Measurements from ENCODE around the gene MECP2.
"Not testable (repeated sequence)": the region's sequence is repeated elsewhere in the genome, so short reads cannot be mapped to it uniquely, and the experiment has no call there.

Gene MECP2

DNA sequence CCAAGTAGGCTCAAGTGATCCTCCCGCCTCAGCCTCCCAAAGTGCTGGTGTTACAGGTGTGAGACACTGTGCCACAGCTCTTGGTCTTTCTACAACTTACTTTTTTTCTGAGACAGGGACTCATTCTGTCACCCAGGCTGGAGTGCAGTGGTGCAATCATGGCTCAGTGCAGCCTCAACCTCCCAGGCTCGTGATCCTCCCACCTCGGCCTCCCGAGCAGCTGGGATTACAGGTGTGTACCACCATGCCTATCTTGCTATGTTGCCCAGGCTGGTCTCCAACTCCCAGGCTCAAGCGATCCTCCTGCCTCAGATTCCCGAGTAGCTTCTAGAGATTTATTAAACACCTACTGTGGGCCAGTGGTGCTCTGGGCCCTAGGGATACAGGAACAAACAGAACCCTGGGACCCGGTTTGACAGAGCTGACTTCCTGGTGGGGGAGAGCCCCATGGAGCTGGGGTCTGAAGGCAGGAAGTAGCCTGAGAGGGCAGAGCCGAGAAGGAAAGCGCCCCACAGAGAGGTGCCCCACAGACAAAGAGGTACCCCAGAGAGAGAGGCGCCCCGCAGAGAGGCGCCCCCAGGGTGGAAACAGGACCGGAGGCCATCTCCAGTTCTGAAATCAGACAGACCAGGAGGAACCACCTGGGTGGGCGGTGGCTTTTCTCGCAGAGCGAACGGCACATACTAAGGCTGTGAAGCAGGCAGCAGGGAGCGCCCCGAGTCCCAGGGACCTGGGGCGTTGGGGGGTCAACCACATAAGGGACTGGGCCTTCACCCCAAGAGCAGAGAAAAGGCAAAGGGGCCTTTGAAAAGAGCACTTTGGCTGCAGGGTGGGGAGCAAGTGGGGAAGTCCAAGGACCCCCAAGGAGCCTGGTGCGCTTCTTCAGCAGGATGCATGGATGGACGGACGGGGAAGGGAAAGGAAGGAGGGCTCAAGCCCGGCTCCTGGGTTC lies 82.8 kb downstream of the MECP2 start:
- no peak for DNase-seq

DNA sequence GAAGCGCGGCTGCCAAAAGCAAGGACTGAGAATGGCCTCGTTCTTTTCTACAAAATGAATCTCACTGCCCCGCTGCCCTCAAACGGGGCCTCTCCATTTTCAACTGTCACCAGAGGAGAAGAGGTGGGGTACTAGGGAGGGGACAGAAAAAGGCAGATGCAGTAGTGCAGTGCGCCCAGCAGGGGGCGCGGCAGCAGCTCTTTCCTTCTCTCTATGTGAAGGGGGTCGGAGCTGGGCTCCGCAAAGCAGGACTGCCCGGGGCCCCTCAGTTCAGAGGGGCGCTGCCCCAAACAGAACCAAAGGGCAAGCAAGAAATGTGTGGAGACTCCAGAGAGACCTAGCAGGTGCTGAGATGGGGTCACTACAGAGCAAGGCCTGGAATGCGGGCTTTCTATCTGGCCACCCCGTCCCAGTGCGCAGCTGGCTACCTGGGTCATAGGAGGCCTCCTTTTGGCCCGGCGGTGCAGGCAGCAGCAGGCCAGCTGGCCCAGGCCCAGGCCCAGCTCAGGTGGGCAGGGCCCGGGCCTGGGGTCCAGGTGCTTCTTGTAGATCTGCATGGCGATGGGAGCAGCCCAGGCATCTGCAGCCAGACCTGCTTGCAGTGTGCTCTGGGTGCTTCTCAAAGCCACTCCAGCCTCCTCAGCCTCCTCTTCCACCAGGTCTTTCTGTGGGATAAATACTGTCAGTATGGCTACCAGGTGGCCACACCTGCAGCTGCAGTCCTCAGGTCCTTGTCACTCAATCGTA lies 83.7 kb downstream of the MECP2 start:
- DNase-seq = peak; percentile 75

- no peak for DNase-seq
Measured at GRCh38 chrX:154013001-154013421, 84.5 kb downstream of the MECP2 start.

DNA sequence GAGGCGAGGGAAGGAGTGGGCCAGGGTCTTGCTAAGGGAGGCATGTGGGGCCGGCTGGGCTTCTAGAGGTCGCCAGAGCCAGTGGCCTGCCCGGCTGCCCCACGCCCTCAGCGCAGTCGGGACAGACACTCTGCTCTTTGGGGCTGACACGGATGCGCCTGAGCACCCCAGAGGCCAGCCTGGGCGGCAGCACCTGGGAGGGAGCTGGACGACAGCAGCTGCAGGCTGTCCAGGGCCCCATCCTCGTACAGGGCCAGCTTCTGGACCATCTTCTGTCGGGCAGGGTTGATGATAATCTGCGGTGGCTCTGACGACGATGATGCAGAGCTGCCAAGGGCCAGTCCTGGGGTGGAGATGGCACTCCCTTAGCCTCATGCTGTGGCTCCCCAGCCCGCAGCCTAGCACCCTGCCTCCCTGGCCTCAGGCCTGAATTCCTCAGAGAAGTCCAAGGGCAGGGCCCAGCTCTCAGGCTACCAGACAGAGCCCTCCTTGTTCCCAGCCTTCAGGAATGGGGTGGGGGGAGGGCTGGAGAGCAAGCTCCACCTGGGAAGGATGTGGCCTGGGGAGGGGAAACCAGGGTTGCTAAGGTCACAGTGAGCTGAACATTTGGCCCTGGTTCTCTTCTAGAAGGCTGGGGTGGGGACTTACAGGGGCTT lies 85.1 kb downstream of the MECP2 start:
- DNase-seq = no peak

DNA sequence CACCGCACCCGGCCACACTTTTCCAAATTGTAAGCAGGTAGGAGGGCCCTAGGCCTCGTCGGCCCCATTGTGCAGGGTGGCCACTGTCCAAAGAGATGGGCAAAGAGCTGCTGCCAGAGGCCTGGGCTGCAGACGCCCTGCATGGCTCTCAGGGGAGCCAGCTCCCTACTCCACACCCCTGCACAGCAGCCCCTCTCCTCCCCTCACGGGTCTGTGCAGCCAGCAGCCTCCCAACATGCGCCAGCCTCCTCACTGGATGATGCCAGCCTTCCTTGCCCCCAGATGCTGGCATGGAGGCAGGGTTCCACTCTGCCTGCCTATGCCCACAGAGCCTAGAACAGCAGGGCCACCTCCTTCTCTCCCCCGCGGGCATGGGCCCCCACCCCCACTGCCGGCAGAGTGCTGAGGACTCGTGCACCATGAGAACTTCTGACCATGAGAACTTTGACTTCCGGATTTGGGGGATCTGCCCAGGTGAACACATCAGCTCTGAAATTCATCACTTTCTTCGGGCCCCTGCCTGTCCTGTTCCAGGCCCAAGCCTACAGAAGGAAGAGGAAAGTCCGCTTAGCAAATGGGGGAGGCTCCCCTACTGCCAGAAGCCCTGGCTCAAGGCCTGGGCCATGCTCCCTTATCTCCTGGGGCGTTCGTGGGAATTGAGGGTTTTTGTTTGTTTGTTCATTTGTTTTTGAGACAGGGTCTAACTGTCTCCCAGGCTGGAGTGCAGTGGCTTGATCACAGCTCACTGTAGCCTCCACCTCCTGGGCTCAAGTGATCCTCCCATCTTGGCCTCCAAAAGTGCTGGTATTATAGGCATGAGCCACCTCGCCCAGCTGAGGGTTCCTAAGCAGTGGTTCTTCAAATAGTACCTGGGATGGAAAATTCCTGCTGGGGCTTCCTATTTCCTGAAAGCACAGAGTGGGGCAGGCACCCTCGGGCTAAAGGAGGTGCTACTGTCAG lies 85.9 kb downstream of the MECP2 start:
- DNase-seq = no peak

DNA sequence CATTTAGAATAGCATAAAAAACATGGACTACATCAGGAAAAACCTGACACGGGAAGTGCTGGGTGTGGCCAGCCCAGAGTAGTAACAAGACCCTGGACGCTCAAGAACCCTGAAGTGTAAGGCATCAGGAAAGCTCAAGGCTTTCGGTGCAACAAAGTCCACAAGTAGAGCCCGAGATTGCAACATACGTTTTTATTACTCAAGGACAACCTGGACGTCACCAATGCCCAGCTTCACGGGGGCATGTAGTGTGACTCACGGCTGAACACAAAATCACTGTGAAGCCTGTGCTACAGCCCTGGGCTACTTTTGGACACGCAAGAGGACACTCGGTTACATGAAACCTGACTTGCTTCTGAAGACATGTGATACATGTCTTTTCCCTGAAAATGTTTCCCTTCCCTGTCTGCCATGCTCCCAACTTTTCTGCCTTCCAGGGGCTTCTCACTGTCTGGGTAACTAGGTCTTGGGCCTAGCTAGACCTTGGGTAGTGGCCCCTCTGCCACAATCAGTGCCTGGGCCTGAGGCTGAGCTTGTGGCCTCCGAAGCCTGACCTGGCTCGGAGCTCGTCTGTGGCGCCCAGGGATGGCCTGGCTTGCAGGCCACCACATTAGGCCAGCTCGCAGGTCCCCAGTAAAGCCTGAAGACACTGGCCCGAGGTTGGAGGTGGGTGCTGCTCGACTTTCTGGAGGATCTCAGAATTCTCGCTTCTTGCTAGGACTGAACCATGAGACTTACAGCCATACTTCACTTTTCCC lies 87.0 kb downstream of the MECP2 start:
- no peak for DNase-seq

DNA sequence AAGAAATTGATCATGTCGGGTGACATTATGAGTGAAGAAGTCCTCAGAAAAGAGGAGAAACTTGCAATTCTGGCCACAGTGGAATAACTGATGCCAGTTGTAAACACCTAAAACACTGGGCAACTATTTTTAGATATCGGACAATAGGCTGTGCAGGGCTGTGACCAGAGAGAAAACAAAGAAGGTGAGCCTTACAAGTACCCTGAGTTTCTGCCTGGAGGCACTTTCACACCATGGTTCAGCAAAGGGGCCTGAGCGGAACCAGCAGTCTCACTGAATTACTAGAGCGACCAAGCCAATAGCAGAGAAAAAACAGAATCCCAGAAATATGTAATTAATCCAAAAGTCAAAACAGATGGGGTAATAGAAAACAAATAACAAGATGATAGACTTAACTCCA lies 89.0 kb downstream of the MECP2 start:
- DNase-seq = no peak

DNA sequence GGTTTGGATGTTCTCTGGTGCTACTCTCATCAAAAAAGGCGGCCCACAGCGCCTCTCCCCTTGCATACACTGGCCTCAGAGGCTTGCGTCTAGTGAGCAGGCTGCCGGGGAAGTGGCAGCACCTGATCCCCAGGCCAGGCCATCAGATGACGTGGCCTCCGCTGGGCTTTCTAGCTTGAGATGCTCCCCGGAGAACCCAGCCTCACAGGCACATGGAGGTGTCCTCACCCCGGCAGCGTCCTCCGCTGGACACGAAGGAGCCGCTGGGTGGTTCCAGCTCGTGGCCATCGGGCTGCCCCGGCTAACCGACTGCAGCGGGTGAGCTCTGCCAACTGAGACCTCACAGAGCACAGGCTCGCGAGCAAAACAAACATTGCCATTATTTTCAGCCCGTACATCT lies 90.6 kb downstream of the MECP2 start:
- DNase-seq = no peak

DNA sequence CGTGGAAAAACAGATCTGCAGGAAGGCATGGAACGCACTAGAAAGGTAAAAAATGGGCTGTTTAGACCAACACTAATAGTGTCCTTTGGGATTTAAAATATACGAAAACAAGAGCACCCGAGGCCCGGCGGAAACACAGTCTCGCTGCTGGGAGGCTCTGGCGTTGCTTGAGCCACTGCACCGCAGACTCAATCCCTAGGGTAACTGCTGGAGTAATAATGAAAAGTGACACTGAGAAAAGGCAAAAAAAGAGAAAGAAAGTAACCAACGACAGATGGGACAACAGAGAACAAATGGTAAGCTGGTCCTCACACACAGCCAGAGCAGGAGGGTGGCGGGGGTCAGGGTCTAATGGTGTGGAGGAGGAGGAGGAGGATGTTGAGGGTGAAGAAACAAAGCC lies 93.2 kb downstream of the MECP2 start:
- DNase-seq = no peak

DNA sequence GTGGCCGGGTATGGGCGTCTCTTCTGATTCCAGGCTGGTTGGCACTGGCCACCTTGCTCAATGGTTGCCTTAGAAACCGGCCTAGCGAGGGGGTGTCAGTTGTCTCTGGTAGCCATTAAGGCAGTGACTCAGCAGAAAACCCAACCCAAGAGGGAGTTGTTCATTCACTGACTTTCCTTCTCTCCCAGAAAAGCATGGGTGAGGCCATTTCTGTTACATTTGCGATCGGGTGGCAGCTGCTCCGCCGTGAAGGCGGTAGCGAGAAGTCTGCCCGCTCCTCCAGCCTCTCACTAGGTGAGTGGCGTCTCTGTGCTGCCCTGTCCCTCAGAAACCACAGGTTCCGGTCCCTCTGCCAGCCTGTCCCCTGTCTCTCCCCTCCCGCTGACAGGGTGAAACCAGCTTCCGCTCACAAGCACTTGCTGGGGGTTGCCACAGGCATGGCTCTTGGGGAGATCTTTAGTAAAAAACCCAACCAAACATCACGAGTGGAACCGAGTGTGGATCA lies 95.2 kb downstream of the MECP2 start:
- DNase-seq = peak; percentile 22

DNA sequence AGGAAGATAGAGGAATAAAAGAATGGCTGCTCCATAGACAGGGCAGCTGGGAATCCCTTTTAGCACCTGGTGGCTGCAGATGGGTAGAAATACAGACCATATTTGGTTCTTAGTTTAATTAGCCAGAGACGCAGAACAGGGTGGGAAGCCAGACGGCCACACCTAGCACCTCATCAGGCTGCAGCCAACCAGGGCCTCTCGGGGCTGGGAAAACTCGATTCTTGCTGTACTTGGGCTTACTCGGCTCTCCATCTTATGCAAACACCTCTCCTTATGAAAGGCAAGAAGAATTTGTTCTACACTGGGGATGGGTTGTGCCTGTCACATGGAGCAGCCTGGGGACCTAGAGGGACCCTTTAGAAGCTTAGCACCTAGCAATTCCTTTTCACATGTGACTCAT lies 97.5 kb downstream of the MECP2 start:
- DNase-seq = peak; percentile 33

DNA sequence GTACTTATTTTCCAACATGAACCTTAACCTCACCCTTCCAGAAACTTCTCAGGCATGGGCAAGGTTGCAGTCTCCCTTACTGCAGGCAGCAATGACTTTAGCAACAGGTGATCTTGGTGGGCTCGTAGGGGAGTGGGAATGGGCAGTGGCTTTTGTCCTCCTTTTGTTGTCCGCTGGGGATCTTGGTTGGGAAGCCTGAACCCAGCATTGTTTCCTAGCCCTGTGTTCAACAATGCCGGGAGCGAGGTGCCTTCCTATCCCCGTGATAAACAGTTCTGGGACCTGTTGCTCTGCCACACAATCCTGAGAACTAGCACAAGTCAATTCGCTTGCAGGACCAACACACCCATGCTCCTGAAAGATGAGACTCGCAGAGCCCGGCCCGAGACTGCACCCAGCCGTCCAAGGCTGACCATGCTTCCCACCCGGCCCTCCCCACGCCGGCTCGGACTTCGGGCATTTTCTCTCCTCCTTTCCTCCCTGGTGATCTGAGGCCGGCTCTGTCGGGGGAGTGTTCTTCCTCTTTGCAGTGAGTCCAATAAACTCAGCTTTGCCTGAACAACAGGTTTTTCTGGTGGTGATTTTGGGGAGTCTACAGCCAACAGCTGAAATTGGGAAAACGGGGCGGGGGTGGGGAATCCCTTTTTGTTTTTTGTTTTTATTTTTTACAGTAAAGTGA lies 98.0 kb downstream of the MECP2 start:
- DNase-seq = no peak

DNA sequence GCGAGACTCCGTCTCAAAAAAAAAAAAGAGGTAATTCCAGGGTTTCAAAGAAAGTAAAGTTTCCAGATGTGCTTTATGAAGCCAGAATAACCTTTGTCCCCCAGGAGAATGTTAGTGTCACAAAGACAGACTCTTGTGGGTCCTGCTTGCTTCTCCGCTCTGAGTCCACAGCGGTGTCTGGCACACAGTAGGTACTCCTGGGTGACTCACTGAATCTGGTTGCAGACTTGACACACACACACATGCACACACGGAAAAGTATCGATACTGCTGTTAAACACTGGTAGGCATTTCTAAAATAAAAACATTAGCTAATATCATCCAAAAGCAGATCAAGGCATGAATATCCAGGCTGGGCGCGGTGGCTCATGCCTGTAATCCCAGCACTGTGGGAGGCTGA lies 102.0 kb downstream of the MECP2 start:
- DNase-seq = no peak

DNA sequence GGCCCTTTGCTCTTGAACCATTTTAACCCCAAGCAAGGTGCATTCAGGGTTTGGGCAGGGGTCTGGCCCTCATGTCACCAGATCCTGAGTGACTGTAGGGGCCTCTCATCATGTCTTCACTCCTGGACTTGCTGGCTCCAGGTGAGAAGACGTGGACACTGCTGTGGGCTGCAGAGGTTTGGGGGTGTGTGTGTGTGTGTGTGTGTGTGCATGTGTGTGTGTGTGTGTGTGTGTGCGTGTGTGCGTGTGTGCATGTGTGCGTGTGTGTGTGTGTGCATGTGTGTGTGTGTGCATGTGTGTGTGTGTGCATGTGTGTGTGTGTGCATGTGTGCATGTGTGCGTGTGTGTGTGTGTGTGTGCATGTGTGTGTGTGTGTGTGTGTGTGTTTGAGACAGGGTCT lies 103.1 kb downstream of the MECP2 start:
- not testable (repeated sequence) for DNase-seq

- no peak for DNase-seq
Measured at GRCh38 chrX:153993978-153994377, 103.5 kb downstream of the MECP2 start.

GRCh38 chrX:153993079-153993478 lies 104.4 kb downstream of the MECP2 start:
- no peak for DNase-seq

DNA sequence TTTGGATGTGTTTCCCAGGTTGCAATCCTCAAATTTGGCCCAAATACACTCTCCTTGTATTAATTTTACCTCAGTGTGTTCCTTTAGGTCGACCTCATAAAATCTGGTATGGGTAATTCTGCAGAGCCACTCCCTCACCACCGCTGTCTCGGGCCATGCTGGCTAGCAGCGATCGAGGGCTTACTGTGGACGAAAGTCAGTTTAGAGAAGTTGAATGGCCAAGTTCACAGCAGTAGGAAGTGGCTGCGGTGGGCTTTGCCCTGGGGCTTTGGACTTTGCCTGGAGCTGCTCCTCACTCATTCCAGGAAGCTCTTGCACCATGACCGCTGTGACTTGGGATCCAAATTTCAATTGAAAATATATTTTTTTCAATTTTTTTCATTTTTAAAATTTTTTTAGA lies 105.3 kb downstream of the MECP2 start:
- DNase-seq = no peak

GRCh38 chrX:153991013-153991580 lies 106.4 kb downstream of the MECP2 start:
- DNase-seq = no peak

DNA sequence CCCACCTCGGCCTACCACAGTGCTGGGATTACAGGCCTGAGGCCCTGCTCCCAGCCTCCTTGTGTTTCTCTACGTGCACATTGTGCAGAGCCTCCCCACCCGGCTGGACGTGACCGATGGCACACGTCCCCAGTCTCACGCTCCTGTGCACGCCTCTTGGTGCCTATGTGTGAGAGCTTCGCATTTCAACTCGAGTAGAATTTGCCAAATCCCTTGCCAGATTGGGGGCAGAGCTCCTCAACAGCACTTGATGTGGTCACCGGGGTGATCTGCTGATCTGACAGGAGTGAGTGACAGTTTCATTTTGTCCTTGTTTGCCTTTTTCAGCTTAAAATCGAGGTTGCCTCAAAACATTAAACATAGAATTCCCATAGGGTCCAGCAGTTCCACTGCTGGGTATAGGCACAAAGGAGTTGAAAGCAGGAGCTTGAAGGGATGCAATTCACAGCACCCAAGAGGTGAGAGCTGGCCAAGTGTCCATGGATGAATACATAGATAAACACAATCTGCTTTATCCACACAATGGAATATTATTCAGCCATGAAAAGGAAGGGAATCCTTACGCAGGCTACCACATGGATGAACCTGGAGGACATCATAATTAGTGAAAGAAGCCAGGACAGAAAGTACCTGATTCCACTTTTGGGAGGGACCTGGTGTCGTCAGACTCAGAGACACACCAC lies 107.4 kb downstream of the MECP2 start:
- DNase-seq = no peak

DNA sequence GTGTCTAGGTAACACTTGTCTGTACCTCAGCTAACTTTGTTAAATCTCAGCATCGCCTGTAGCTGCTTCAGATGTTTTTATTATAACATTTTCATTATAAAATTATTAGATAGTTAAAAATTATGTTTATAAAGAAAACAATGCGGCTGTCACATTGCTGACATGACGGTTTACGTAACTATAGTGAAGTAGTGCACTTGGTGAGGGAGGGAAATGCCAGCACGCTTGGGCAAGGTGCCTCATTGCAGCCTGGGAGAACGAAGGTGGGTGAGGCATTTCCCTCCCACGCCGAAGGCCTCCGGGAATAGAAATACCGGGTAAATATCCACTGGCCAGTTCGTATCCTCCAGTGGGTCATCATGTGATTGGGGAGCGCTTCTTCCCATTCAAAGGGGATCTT lies 109.0 kb downstream of the MECP2 start:
- DNase-seq = no peak

All from NCI-H82 (cell line).